HCEC 1CT (cell line): ENCODE measurements around the gene IFT52.
"Not testable (repeated sequence)": the region's sequence is repeated elsewhere in the genome, so short reads cannot be mapped to it uniquely, and the experiment has no call there.

Source experiments
- DNase-seq: peaks from one replicate; pipeline ENCODE4 v3.0.0-alpha.2; 2017

Gene IFT52

GRCh38 chr20:43569282-43569681 lies 21.5 kb upstream of the IFT52 start:
- no peak for DNase-seq

- DNase-seq = no peak
Measured at GRCh38 chr20:43570496-43570895, 20.2 kb upstream of the IFT52 start.

- no peak for DNase-seq
Measured at GRCh38 chr20:43571310-43571709, 19.4 kb upstream of the IFT52 start.

- no peak for DNase-seq
Measured at GRCh38 chr20:43571771-43572170, 19.0 kb upstream of the IFT52 start.

- DNase-seq = no peak
Measured at GRCh38 chr20:43572891-43573290, 17.8 kb upstream of the IFT52 start.

- DNase-seq = no peak
Measured at GRCh38 chr20:43576108-43576507, 14.6 kb upstream of the IFT52 start.

GRCh38 chr20:43579861-43580793 lies 10.6 kb upstream of the IFT52 start:
- no peak for DNase-seq

- no peak for DNase-seq
Measured at GRCh38 chr20:43583133-43583864, 7.4 kb upstream of the IFT52 start.

- peak; percentile 93 for DNase-seq
Measured at GRCh38 chr20:43583982-43584432, 6.7 kb upstream of the IFT52 start.

GRCh38 chr20:43584448-43585136 lies 6.1 kb upstream of the IFT52 start:
- DNase-seq = peak; percentile 52

- no peak for DNase-seq
Measured at GRCh38 chr20:43586641-43587040, 4.1 kb upstream of the IFT52 start.

GRCh38 chr20:43588526-43588925 lies 2.2 kb upstream of the IFT52 start:
- DNase-seq = not testable (repeated sequence)

- DNase-seq = no peak
Measured at GRCh38 chr20:43590036-43590391, 723 bp upstream of the IFT52 start.

- not testable (repeated sequence) for DNase-seq
Measured at GRCh38 chr20:43601960-43602359, 11.2 kb downstream of the IFT52 start.

- no peak for DNase-seq
Measured at GRCh38 chr20:43603124-43603523, 12.4 kb downstream of the IFT52 start.

- DNase-seq = no peak
Measured at GRCh38 chr20:43605715-43606114, 15.0 kb downstream of the IFT52 start.

- not testable (repeated sequence) for DNase-seq
Measured at GRCh38 chr20:43607278-43607677, 16.5 kb downstream of the IFT52 start.

GRCh38 chr20:43631598-43631997 lies 40.9 kb downstream of the IFT52 start:
- no peak for DNase-seq

- DNase-seq = no peak
Measured at GRCh38 chr20:43636429-43636828, 45.7 kb downstream of the IFT52 start.

- no peak for DNase-seq
Measured at GRCh38 chr20:43642548-43642947, 51.8 kb downstream of the IFT52 start.

- no peak for DNase-seq
Measured at GRCh38 chr20:43650997-43651525, 60.3 kb downstream of the IFT52 start.

- DNase-seq = not testable (repeated sequence)
Measured at GRCh38 chr20:43651650-43652184, 61.0 kb downstream of the IFT52 start.

GRCh38 chr20:43653966-43654365 lies 63.2 kb downstream of the IFT52 start:
- DNase-seq = no peak
